Measurements from ENCODE around the gene GFPT2. TPM values are rescaled to one million over a fixed set of nuclear protein-coding genes. Genes with fewer than 3 reads are reported as not detected.

GFPT2 gene
- total and polyA plus RNA-seq, 9 donors, result 18.5 to 135 (median 41.5) TPM

- intact Hi-C loops (cut with DNase I), result no loop called here
- Histone ChIP-seq H3K27me3 (no peaks in the 10 kb centered on the region), H3K27ac (no peak overlapping the region), H3K36me3 (no peaks in the 10 kb centered on the region), H3K9me3 (no peaks in the 10 kb centered on the region), H3K4me1 (ENCODE audit: insufficient read depth) (no peaks in the 10 kb centered on the region), H3K4me3 (no peak overlapping the region)
- 72 to 80% (median 75%) methylated on average over 18 of the region's 18 CpGs for WGBS, 3 donors
- no peak for DNase-seq
- TF ChIP-seq EP300 (IDR thresholded peaks at IDR 0.05), result no peak
- TF ChIP-seq POLR2A (IDR thresholded peaks at IDR 0.05), result no peak
- TF ChIP-seq, protein P1, sequence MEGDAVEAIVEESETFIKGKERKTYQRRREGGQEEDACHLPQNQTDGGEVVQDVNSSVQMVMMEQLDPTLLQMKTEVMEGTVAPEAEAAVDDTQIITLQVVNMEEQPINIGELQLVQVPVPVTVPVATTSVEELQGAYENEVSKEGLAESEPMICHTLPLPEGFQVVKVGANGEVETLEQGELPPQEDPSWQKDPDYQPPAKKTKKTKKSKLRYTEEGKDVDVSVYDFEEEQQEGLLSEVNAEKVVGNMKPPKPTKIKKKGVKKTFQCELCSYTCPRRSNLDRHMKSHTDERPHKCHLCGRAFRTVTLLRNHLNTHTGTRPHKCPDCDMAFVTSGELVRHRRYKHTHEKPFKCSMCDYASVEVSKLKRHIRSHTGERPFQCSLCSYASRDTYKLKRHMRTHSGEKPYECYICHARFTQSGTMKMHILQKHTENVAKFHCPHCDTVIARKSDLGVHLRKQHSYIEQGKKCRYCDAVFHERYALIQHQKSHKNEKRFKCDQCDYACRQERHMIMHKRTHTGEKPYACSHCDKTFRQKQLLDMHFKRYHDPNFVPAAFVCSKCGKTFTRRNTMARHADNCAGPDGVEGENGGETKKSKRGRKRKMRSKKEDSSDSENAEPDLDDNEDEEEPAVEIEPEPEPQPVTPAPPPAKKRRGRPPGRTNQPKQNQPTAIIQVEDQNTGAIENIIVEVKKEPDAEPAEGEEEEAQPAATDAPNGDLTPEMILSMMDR (IDR thresholded peaks at IDR 0.05), result no peak
These were observed 48.4 kb downstream of the GFPT2 start for GRCh38 chr5:180304431-180305375.

DNA sequence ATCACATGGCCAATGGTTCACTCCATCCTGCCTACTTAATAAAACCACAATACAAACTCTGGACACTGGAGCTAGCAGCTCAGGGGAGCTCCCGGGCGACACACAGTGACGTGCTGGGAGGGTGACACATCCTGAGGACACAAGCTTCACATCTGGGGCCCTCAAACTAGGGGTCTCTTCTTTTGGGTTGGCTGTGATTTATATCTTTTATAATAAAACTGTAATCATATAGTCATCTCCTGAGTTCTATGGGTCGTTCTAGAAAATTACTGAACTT, 49.2 kb downstream of the GFPT2 start:
- intact Hi-C loops (cut with DNase I), result no loop called here
- H3K27ac ChIP-seq, result no peak overlapping the region
- TF ChIP-seq, protein P1 (IDR thresholded peaks at IDR 0.05), result no peak
- TF ChIP-seq EP300 (IDR thresholded peaks at IDR 0.05) (no peak), POLR2A (IDR thresholded peaks at IDR 0.05) (no peak)
- H3K4me1 ChIP-seq (ENCODE audit: insufficient read depth), result no peaks in the 10 kb centered on the region
- H3K27me3 ChIP-seq, result no peaks in the 10 kb centered on the region
- no peak overlapping the region for H3K4me3 ChIP-seq
- no peaks in the 10 kb centered on the region for H3K36me3 ChIP-seq
- H3K9me3 ChIP-seq, result no peaks in the 10 kb centered on the region
- WGBS, 3 donors, result 77 to 88% (median 86%) methylated on average over 4 of the region's 4 CpGs
- no peak for DNase-seq

- no peak for TF ChIP-seq POLR2A (IDR thresholded peaks at IDR 0.05)
- TF ChIP-seq, protein P1 (IDR thresholded peaks at IDR 0.05), result no peak
- no peak for TF ChIP-seq EP300 (IDR thresholded peaks at IDR 0.05)
- intact Hi-C loops (cut with DNase I), result no loop called here
- H3K4me3 ChIP-seq, result no peak overlapping the region
- no peak for DNase-seq
- no peaks in the 10 kb centered on the region for H3K36me3 ChIP-seq
- no peaks in the 10 kb centered on the region for H3K9me3 ChIP-seq
- H3K4me1 ChIP-seq (ENCODE audit: insufficient read depth), result no peaks in the 10 kb centered on the region
- WGBS, 3 donors, result 87 to 91% (median 91%) methylated on average over 17 of the region's 17 CpGs
- no peak overlapping the region for H3K27ac ChIP-seq
- no peaks in the 10 kb centered on the region for H3K27me3 ChIP-seq
These were observed 49.7 kb downstream of the GFPT2 start for GRCh38 chr5:180303226-180304015.

DNA sequence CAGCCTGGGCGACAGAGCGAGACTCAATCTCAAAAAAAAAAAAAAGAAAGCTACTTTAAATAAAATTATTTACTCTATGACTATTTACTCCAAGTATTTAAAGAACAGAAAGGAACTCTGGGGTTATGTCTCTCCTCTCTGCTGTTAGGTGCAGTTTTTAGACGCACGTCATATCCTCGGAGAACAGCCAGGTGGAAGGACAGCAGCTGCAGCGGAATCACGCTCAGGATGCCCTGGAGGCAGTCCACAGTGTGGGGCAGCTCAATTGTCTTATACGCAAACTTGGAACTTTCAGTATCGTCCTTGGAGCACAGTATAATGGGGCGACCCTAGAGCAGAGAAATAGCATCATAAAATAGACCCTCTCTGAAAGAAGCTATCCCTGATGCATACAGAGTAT, 50.9 kb downstream of the GFPT2 start:
- no peaks in the 10 kb centered on the region for H3K4me1 ChIP-seq (ENCODE audit: insufficient read depth)
- H3K36me3 ChIP-seq, result no peaks in the 10 kb centered on the region
- H3K27ac ChIP-seq, result no peak overlapping the region
- TF ChIP-seq POLR2A (IDR thresholded peaks at IDR 0.05), result no peak
- no peaks in the 10 kb centered on the region for H3K27me3 ChIP-seq
- no peaks in the 10 kb centered on the region for H3K9me3 ChIP-seq
- 93 to 94% (median 94%) methylated on average over 10 of the region's 10 CpGs for WGBS, 3 donors
- no peak for DNase-seq
- intact Hi-C loops (cut with DNase I), result no loop called here
- no peak overlapping the region for H3K4me3 ChIP-seq
